ENCODE measurements around the gene MT1G. TPM values are rescaled to one million over a fixed set of nuclear protein-coding genes. Genes with fewer than 3 reads are reported as not detected.
"Not testable (repeated sequence)": the region's sequence is repeated elsewhere in the genome, so short reads cannot be mapped to it uniquely, and the experiment has no call there.

Gene MT1G
- polyA plus RNA-seq, 1 of the 3 experiments (the other 2 are of a cell fraction), result 1.2 TPM

DNA sequence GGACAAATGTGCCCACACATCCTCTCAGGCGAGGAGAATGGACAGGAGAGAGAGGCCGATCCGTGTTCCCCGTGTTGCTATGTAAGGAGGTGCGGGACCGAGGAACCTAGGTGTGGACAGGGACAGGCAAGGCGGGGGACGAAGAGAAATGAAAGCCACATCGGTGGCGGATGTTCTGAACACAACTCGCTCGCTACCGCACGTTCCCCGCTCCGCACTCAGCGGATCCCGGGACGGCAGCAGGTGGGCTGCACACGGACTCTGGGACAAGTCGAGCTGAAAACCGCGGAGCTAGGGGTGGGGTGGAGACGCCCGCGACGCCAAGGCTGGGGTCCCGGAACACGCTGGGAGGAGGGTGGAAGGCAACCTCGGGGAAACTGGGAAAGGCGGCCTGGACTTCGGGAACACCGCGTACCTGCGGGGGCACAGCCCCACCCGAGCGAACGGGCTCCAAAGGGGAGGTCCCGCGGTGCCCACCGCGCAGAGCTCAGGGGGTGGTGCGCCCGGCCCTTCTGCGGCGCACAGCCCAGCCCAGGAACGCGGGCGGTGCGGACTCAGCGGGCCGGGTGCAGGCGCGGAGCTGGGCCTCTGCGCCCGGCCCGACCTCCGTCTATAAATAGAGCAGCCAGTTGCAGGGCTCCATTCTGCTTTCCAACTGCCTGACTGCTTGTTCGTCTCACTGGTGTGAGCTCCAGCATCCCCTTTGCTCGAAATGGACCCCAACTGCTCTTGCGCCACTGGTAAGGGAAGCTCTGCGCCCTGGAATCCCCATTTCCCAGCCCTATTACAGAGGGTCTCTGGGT is 42.5 kb downstream of the MT1G start, which contains the start of gene MT1E (continued):
- TF ChIP-seq, protein P1, sequence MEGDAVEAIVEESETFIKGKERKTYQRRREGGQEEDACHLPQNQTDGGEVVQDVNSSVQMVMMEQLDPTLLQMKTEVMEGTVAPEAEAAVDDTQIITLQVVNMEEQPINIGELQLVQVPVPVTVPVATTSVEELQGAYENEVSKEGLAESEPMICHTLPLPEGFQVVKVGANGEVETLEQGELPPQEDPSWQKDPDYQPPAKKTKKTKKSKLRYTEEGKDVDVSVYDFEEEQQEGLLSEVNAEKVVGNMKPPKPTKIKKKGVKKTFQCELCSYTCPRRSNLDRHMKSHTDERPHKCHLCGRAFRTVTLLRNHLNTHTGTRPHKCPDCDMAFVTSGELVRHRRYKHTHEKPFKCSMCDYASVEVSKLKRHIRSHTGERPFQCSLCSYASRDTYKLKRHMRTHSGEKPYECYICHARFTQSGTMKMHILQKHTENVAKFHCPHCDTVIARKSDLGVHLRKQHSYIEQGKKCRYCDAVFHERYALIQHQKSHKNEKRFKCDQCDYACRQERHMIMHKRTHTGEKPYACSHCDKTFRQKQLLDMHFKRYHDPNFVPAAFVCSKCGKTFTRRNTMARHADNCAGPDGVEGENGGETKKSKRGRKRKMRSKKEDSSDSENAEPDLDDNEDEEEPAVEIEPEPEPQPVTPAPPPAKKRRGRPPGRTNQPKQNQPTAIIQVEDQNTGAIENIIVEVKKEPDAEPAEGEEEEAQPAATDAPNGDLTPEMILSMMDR (IDR thresholded peaks at IDR 0.05), result no peak
- no peak for TF ChIP-seq ELF1 (IDR thresholded peaks at IDR 0.05)
- TF ChIP-seq, protein P2, sequence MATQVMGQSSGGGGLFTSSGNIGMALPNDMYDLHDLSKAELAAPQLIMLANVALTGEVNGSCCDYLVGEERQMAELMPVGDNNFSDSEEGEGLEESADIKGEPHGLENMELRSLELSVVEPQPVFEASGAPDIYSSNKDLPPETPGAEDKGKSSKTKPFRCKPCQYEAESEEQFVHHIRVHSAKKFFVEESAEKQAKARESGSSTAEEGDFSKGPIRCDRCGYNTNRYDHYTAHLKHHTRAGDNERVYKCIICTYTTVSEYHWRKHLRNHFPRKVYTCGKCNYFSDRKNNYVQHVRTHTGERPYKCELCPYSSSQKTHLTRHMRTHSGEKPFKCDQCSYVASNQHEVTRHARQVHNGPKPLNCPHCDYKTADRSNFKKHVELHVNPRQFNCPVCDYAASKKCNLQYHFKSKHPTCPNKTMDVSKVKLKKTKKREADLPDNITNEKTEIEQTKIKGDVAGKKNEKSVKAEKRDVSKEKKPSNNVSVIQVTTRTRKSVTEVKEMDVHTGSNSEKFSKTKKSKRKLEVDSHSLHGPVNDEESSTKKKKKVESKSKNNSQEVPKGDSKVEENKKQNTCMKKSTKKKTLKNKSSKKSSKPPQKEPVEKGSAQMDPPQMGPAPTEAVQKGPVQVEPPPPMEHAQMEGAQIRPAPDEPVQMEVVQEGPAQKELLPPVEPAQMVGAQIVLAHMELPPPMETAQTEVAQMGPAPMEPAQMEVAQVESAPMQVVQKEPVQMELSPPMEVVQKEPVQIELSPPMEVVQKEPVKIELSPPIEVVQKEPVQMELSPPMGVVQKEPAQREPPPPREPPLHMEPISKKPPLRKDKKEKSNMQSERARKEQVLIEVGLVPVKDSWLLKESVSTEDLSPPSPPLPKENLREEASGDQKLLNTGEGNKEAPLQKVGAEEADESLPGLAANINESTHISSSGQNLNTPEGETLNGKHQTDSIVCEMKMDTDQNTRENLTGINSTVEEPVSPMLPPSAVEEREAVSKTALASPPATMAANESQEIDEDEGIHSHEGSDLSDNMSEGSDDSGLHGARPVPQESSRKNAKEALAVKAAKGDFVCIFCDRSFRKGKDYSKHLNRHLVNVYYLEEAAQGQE (IDR thresholded peaks at IDR 0.05; ENCODE audit: low read depth, low read length), result no peak
- TF ChIP-seq POLR2AphosphoS5 (IDR thresholded peaks at IDR 0.05; ENCODE audit: low read depth, low read length), result peak; percentile 98
- TF ChIP-seq, protein P3, sequence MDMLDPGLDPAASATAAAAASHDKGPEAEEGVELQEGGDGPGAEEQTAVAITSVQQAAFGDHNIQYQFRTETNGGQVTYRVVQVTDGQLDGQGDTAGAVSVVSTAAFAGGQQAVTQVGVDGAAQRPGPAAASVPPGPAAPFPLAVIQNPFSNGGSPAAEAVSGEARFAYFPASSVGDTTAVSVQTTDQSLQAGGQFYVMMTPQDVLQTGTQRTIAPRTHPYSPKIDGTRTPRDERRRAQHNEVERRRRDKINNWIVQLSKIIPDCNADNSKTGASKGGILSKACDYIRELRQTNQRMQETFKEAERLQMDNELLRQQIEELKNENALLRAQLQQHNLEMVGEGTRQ (IDR thresholded peaks at IDR 0.05; ENCODE audit: borderline replicate concordance, low read depth, low read length), result no peak
- TF ChIP-seq NFIC (IDR thresholded peaks at IDR 0.05; ENCODE audit: borderline replicate concordance), result 0 out of 2 replicates have a peak, but pooled peaks have one; percentile 12
- TF ChIP-seq, protein P4, sequence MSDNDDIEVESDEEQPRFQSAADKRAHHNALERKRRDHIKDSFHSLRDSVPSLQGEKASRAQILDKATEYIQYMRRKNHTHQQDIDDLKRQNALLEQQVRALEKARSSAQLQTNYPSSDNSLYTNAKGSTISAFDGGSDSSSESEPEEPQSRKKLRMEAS (IDR thresholded peaks at IDR 0.05; ENCODE audit: low read depth), result no peak
- TF ChIP-seq FOXJ3 (CRISPR knock-in tag; IDR thresholded peaks at IDR 0.05), result no peak

DNA sequence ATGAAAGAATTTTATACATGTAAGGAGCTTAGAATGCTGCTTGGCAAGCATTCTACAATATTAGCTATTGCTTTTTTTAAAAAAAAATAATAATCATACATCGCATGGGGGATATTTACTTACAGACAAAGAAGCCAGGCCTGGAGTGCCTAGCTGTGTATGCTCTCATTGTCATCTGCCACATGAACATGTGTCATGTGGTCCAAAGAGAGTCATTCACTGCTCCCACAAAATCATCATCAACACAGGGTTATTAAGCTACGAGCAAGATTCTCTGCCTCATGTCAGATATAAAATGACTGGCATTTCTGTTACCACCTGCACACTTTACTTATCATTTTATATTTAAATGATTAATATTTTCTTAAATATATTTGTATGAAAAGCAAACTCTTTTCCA is 44.2 kb downstream of the MT1G start:
- Histone ChIP-seq H3K4me3 (ENCODE audit: low read depth in 2 of 2, low read length in 1 of 2) (no peak overlapping the region), H3K27ac (ENCODE audit: low read depth in 2 of 2, low read length in 1 of 2) (no peak overlapping the region), H3K4me2 (no peak overlapping the region), H3F3A (replicated peaks; ENCODE audit: insufficient read depth) (peaks cover 7% of the 10 kb centered on the region), H3K9me3 (no peaks in the 10 kb centered on the region), H3K79me2 (ENCODE audit: insufficient read depth) (peaks cover 13% of the 10 kb centered on the region; the same call in 1 of the 2 replicates), H3K36me3 (replicated peaks in 1 of 2; ENCODE audit: control insufficient read depth in 1 of 2, insufficient read depth in 2 of 2, low read length in 1 of 2) (no peaks in the 10 kb centered on the region), H4K20me1 (ENCODE audit: insufficient read depth) (no peaks in the 10 kb centered on the region), H3K4me1 (ENCODE audit: control insufficient read depth in 1 of 2, insufficient read depth in 2 of 2, low read depth in 1 of 2, low read length in 1 of 2) (peaks cover 2 to 7% of the 10 kb centered on the region in 2 experiments; a peak in 1 of 4 replicates), H2AFZ (ENCODE audit: low read depth) (no peak overlapping the region), H3K27me3 (ENCODE audit: insufficient read depth) (no peaks in the 10 kb centered on the region), H3K9me2 (no peaks in the 10 kb centered on the region), H3K9ac (no peak overlapping the region)
- CTCF ChIA-PET, result interaction anchor here (0.6 to 1.6 kb wide), 5 partner anchors 11 to 618 kb away, joined by 3 to 6 read pairs (median 3); no protein-coding TSS in a partner anchor
- TF ChIP-seq TAF1 (IDR thresholded peaks at IDR 0.05; ENCODE audit: borderline replicate concordance, low read depth, low read length) (no peak), RAD21 (IDR thresholded peaks at IDR 0.05; ENCODE audit: low read length) (no peak)
- no peak for DNase-seq
- 96% methylated on average over 2 of the region's 2 CpGs for WGBS (ENCODE audit: low lambda C conversion rate)
- POLR2A ChIA-PET, result no interaction called here

DNA sequence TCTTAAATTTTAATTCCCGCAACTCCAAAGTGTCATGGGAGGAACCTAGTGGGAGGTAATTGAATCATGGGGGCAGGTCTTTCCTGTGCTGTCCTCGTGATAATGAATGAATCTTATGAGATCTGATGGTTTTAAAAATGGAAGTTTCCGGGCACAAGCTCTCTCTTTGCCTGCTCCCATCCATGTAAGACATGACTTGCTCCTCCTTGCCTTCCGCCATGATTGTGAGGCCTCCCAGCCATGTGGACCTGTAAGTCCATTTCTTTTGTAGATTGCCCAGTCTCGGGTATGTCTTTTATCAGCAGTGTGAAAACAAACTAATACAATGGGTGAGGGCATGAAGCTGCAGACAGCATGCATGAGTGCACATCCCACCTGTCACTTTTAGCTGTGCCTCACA is 44.7 kb downstream of the MT1G start:
- 87% methylated on average over 5 of the region's 5 CpGs for WGBS (ENCODE audit: low lambda C conversion rate)
- POLR2A ChIA-PET; H3K27me3 ChIP-seq (ENCODE audit: insufficient read depth); H3K36me3 ChIP-seq (replicated peaks in 1 of 2; ENCODE audit: control insufficient read depth in 1 of 2, insufficient read depth in 2 of 2, low read length in 1 of 2); DNase-seq; H3K27ac ChIP-seq (ENCODE audit: low read depth in 2 of 2, low read length in 1 of 2); H3K9me2 ChIP-seq; H3K4me2 ChIP-seq; H4K20me1 ChIP-seq (ENCODE audit: insufficient read depth); H3K4me1 ChIP-seq (ENCODE audit: control insufficient read depth in 1 of 2, insufficient read depth in 2 of 2, low read depth in 1 of 2, low read length in 1 of 2); H3F3A ChIP-seq (replicated peaks; ENCODE audit: insufficient read depth); H3K9me3 ChIP-seq; H3K9ac ChIP-seq; H3K4me3 ChIP-seq (ENCODE audit: low read depth in 2 of 2, low read length in 1 of 2); H2AFZ ChIP-seq (ENCODE audit: low read depth): not testable (repeated sequence)
- H3K79me2 ChIP-seq (ENCODE audit: insufficient read depth), result peaks cover 13% of the 10 kb centered on the region; the same call in 1 of the 2 replicates
- CTCF ChIA-PET, result interaction anchor here (1.1 to 1.6 kb wide), 3 partner anchors 10 to 23 kb away, joined by 3 to 6 read pairs (median 3); no protein-coding TSS in a partner anchor

DNA sequence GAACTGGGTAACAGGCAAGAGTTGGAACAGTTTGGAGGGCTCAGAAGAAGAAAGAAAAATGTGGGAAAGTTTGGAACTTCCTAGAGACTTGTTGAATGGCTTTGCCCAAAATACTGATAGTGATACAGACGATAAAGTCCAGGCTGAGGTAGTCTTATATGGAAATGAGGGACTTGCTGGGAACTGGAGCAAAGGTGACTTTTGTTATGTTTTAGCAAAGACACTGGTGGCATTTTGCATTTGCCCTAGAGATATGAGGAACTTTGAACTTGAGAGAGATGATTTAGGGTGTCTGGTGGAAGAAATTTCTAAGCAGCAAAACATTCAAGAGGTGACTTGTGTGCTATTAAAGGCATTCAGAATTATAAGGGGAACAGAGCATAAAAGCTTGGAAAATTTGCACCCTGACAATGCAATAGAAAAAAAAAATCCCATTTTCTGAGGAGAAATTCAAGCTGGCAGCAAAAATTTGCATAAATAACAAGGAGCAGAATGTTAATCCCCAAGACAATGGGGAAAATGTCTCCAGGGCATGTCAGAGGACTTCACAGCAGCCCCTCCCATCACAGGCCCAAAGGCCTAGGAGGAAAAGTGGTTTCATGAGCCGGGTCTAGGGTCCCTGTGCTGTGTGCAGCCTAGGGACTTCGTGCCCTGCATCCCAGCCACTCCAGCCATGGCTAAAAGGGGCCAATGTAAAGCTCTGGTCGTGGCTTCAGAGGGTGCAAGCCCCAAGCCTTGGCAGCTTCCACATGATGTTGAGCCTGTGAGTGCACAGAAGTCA is 46.0 kb downstream of the MT1G start:
- POLR2A ChIA-PET, result not testable (repeated sequence)
- CTCF ChIA-PET, result interaction anchor here (0.9 to 1.5 kb wide), 2 partner anchors 19 to 80 kb away, joined by 3 read pairs; no protein-coding TSS in a partner anchor
- WGBS (ENCODE audit: low lambda C conversion rate), result 86% methylated on average over 1 of the region's 4 CpGs

More for the DNA sequence above, 46.0 kb downstream of the MT1G start:
- H3K4me2 ChIP-seq; H3K4me3 ChIP-seq (ENCODE audit: low read depth in 2 of 2, low read length in 1 of 2); H3F3A ChIP-seq (replicated peaks; ENCODE audit: insufficient read depth); H3K9ac ChIP-seq; H3K27ac ChIP-seq (ENCODE audit: low read depth in 2 of 2, low read length in 1 of 2); H3K9me2 ChIP-seq; H2AFZ ChIP-seq (ENCODE audit: low read depth); H3K27me3 ChIP-seq (ENCODE audit: insufficient read depth); DNase-seq; H3K36me3 ChIP-seq (replicated peaks in 1 of 2; ENCODE audit: control insufficient read depth in 1 of 2, insufficient read depth in 2 of 2, low read length in 1 of 2); H4K20me1 ChIP-seq (ENCODE audit: insufficient read depth); H3K9me3 ChIP-seq; H3K4me1 ChIP-seq (ENCODE audit: control insufficient read depth in 1 of 2, insufficient read depth in 2 of 2, low read depth in 1 of 2, low read length in 1 of 2): not testable (repeated sequence)
- H3K79me2 ChIP-seq (ENCODE audit: insufficient read depth), result peaks cover 13% of the 10 kb centered on the region; the same call in 1 of the 2 replicates

All from SK-N-SH (cell line).